ENCODE data around the gene SLC7A5.
A peak's percentile ranks its signal among the peaks of the same experiment; 100 is the strongest.
"Not testable (repeated sequence)": the region's sequence is repeated elsewhere in the genome, so short reads cannot be mapped to it uniquely, and the experiment has no call there.

The SLC7A5 gene

GRCh38 chr16:87860553-87861299, 8.6 kb downstream of the SLC7A5 start:
- H3K4me3 ChIP-seq (ENCODE audit: low read depth, low read length): no peak overlapping the region
- DNase-seq (ENCODE audit: low read depth): peak; percentile 50
- TF ChIP-seq CTCF (IDR thresholded peaks at IDR 0.05; ENCODE audit: insufficient read depth, low read depth, low read length, missing control alignments): no peak

GRCh38 chr16:87858151-87858993, 10.9 kb downstream of the SLC7A5 start:
- not testable (repeated sequence) for DNase-seq (ENCODE audit: low read depth); H3K4me3 ChIP-seq (ENCODE audit: low read depth, low read length)

GRCh38 chr16:87856791-87857228, 12.5 kb downstream of the SLC7A5 start:
- H3K4me3 ChIP-seq (ENCODE audit: low read depth, low read length): peak overlapping the region; percentile 50
- no peak for TF ChIP-seq CTCF (IDR thresholded peaks at IDR 0.05; ENCODE audit: insufficient read depth, low read depth, low read length, missing control alignments)
- DNase-seq (ENCODE audit: low read depth): no peak

- H3K4me3 ChIP-seq (ENCODE audit: low read depth, low read length): peak overlapping the region; percentile 50
- peak; percentile 71 for DNase-seq (ENCODE audit: low read depth)
- TF ChIP-seq CTCF (IDR thresholded peaks at IDR 0.05; ENCODE audit: insufficient read depth, low read depth, low read length, missing control alignments): no peak
These were observed 13.2 kb downstream of the SLC7A5 start for GRCh38 chr16:87855852-87856715.

- no peak for TF ChIP-seq CTCF (IDR thresholded peaks at IDR 0.05; ENCODE audit: insufficient read depth, low read depth, low read length, missing control alignments)
- H3K4me3 ChIP-seq (ENCODE audit: low read depth, low read length): no peak overlapping the region
- no peak for DNase-seq (ENCODE audit: low read depth)
These were observed 14.2 kb downstream of the SLC7A5 start for GRCh38 chr16:87854907-87855683.

GRCh38 chr16:87854053-87854906, 15.0 kb downstream of the SLC7A5 start:
- DNase-seq (ENCODE audit: low read depth): no peak
- no peak for TF ChIP-seq CTCF (IDR thresholded peaks at IDR 0.05; ENCODE audit: insufficient read depth, low read depth, low read length, missing control alignments)
- H3K4me3 ChIP-seq (ENCODE audit: low read depth, low read length): no peak overlapping the region

All from GM12865 (cell line).